ENCODE results near the gene ACOT8. TPM values are rescaled to one million over a fixed set of nuclear protein-coding genes. Genes with fewer than 3 reads are reported as not detected.
A peak's percentile ranks its signal among the peaks of the same experiment; 100 is the strongest.

ACOT8 gene
- total and polyA plus RNA-seq, 8 donors, result 19.3 to 28.7 (median 22.0) TPM

- ATAC-seq (peak; percentile 49), DNase-seq (peak in 2 of 4 donors; percentile 22 to 52)
- TF ChIP-seq, protein P1, sequence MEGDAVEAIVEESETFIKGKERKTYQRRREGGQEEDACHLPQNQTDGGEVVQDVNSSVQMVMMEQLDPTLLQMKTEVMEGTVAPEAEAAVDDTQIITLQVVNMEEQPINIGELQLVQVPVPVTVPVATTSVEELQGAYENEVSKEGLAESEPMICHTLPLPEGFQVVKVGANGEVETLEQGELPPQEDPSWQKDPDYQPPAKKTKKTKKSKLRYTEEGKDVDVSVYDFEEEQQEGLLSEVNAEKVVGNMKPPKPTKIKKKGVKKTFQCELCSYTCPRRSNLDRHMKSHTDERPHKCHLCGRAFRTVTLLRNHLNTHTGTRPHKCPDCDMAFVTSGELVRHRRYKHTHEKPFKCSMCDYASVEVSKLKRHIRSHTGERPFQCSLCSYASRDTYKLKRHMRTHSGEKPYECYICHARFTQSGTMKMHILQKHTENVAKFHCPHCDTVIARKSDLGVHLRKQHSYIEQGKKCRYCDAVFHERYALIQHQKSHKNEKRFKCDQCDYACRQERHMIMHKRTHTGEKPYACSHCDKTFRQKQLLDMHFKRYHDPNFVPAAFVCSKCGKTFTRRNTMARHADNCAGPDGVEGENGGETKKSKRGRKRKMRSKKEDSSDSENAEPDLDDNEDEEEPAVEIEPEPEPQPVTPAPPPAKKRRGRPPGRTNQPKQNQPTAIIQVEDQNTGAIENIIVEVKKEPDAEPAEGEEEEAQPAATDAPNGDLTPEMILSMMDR (IDR thresholded peaks at IDR 0.05), result no peak
- Histone ChIP-seq H3K36me3 (peaks cover 0 to 53% of the 10 kb centered on the region in 2 donors), H3K4me1 (peaks cover 10 to 42% of the 10 kb centered on the region in 2 donors), H3K9me3 (no peaks in the 10 kb centered on the region), H3K4me3 (peak overlapping the region; percentile 94 to 97), H3K27ac (peak overlapping the region; percentile 78 to 85), H3K27me3 (no peaks in the 10 kb centered on the region)
- intact Hi-C loops (cut with DNase I), result no loop called here
Observed at GRCh38 chr20:45892049-45892825, 35.0 kb upstream of the ACOT8 start.

- ATAC-seq (peak; percentile 87), DNase-seq (peak; percentile 90 to 97 (median 92))
- peak within 1 kb of the TSS; percentile 94 to 97 for H3K4me3 ChIP-seq
- H3K9me3 ChIP-seq, result no peaks in the 10 kb centered on the region
- H3K36me3 ChIP-seq, result peaks cover 0 to 53% of the 10 kb centered on the region in 2 donors
- H3K27ac ChIP-seq, result peak within 1 kb of the TSS; percentile 78 to 85
- H3K27me3 ChIP-seq, result no peaks in the 10 kb centered on the region
- peaks cover 10 to 42% of the 10 kb centered on the region in 2 donors for H3K4me1 ChIP-seq
- intact Hi-C loops (cut with DNase I), result no loop called here
- TF ChIP-seq, protein P1 (IDR thresholded peaks at IDR 0.05), result peak in 1 of 2 donors; percentile 10
Observed at GRCh38 chr20:45890985-45891983, 34.1 kb upstream of the ACOT8 start, which contains the start of the genes CTSA and NEURL2. CTSA (plus strand) TSS chr20:45891335; CDS start chr20:45891569, 234 bp downstream. NEURL2 (minus strand) TSS chr20:45891208; CDS start chr20:45890991, 217 bp downstream.

- H3K4me1 ChIP-seq, result peaks cover 10 to 47% of the 10 kb centered on the region in 2 donors
- intact Hi-C loops (cut with DNase I), result no loop called here
Observed at GRCh38 chr20:45890077-45890984, 33.1 kb upstream of the ACOT8 start.

DNA sequence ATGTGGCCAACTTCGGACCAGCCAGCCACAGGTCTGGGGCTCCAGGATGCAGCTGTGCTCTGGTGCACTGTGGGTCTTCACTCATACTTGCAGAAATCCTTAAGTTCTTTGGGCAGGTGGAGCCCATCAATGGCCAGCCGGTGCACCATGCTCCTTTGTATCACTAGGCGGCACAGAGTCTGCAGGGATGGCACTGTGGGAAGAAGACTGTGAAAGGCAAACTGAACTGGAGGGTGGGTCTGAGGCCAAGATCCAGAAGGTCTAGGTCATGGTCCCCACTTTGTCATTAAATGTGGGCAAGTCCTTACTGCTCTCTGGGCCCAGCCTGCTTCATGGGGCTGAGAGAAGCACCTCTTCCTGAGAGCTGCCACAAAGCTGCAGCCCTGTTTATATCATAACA, 31.5 kb upstream of the ACOT8 start:
- Histone ChIP-seq H3K4me3 (no peak overlapping the region), H3K36me3 (peaks cover 0 to 30% of the 10 kb centered on the region in 2 donors), H3K27me3 (no peaks in the 10 kb centered on the region), H3K4me1 (peaks cover 10 to 59% of the 10 kb centered on the region in 2 donors), H3K27ac (no peak overlapping the region), H3K9me3 (no peaks in the 10 kb centered on the region)
- intact Hi-C loops (cut with DNase I), result no loop called here
- TF ChIP-seq, protein P1 (IDR thresholded peaks at IDR 0.05), result no peak
- DNase-seq, result peak in 1 of 4 donors; percentile 37
- no peak for ATAC-seq

More at GRCh38 chr20:45890077-45890984, 33.1 kb upstream of the ACOT8 start:
- Histone ChIP-seq H3K36me3 (peaks cover 0 to 44% of the 10 kb centered on the region in 2 donors), H3K27ac (peak overlapping the region; percentile 78 to 85), H3K4me3 (peak overlapping the region; percentile 94 to 97), H3K27me3 (no peaks in the 10 kb centered on the region), H3K9me3 (no peaks in the 10 kb centered on the region)
- TF ChIP-seq, protein P1 (IDR thresholded peaks at IDR 0.05), result peak; percentile 55 to 70
- DNase-seq (peak; percentile 71 to 90 (median 84)), ATAC-seq (peak; percentile 81)

Data from left lung (tissue), 10 donors.